ENCODE results near the gene ITIH4. TPM values are rescaled to one million over a fixed set of nuclear protein-coding genes. Genes with fewer than 3 reads are reported as not detected.

Gene ITIH4
- total and polyA plus RNA-seq, 9 of the 15 experiments (the other 6 are each of a cell fraction or from before 2014, with no cell fraction given), result 0.09 to 0.62 (median 0.20) TPM; not detected in 6

- TF ChIP-seq CREB3 (tag; conservative IDR thresholded peaks at IDR 0.05; ENCODE audit: low read depth) (no peak), HDAC1 (IDR thresholded peaks at IDR 0.05) (peak in 1 of 2 experiments; percentile 88; a peak in 2 of 4 replicates), RREB1 (CRISPR knock-in tag; IDR thresholded peaks at IDR 0.05) (no peak), ZBTB11 (CRISPR knock-in tag; IDR thresholded peaks at IDR 0.05) (peak in 2 of 3 experiments; percentile 13 to 90; a peak in 3 of 6 replicates), STAT6 (CRISPR knock-in tag; IDR thresholded peaks at IDR 0.05) (no peak), ZNF121 (CRISPR knock-in tag; conservative IDR thresholded peaks at IDR 0.05) (no peak), HNRNPUL1 (IDR thresholded peaks at IDR 0.05; ENCODE audit: low read length) (no peak)
- TF ChIP-seq, protein P1, sequence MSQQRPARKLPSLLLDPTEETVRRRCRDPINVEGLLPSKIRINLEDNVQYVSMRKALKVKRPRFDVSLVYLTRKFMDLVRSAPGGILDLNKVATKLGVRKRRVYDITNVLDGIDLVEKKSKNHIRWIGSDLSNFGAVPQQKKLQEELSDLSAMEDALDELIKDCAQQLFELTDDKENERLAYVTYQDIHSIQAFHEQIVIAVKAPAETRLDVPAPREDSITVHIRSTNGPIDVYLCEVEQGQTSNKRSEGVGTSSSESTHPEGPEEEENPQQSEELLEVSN (IDR thresholded peaks at IDR 0.05; ENCODE audit: borderline replicate concordance in 1 of 2, extremely low read depth in 1 of 2, insufficient read depth in 1 of 2, insufficient read length in 1 of 2, low read depth in 1 of 2, low read length in 1 of 2, poor library complexity in 1 of 2, severe bottlenecking in 1 of 2), result peak; percentile 7 to 22
These were observed 59.8 kb downstream of the ITIH4 start, which contains the start of gene NEK4 (continued) for GRCh38 chr3:52770496-52771333.

All from K562 (cell line).